ENCODE results near the gene CLDN1.

CLDN1 gene

DNA sequence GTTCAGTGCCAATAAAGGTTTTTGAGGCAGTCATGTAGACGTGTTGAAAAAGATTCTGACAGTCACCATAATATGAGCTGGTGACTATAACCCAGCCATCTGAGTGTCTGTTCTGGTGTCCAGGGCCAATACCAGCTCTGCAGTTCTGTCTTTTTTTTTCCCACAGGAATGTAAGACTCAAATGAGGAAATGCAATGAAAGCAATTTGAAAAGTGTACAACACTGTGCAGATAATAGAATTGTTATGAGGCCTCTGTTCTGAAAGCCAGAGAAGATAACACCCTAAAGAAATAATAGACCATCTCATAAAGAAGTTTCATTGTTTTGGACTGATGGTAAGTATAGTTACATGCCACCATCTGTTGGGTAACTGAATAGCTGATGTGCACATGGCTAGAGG is 57.1 kb downstream of the CLDN1 start:
- TF ChIP-seq, protein P1, sequence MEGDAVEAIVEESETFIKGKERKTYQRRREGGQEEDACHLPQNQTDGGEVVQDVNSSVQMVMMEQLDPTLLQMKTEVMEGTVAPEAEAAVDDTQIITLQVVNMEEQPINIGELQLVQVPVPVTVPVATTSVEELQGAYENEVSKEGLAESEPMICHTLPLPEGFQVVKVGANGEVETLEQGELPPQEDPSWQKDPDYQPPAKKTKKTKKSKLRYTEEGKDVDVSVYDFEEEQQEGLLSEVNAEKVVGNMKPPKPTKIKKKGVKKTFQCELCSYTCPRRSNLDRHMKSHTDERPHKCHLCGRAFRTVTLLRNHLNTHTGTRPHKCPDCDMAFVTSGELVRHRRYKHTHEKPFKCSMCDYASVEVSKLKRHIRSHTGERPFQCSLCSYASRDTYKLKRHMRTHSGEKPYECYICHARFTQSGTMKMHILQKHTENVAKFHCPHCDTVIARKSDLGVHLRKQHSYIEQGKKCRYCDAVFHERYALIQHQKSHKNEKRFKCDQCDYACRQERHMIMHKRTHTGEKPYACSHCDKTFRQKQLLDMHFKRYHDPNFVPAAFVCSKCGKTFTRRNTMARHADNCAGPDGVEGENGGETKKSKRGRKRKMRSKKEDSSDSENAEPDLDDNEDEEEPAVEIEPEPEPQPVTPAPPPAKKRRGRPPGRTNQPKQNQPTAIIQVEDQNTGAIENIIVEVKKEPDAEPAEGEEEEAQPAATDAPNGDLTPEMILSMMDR (IDR thresholded peaks at IDR 0.05; ENCODE audit: low read depth, low read length), result no peak
- TF ChIP-seq MYC (IDR thresholded peaks at IDR 0.05; ENCODE audit: low read depth, low read length), result no peak
- TF ChIP-seq POLR2A (IDR thresholded peaks at IDR 0.05; ENCODE audit: extremely low read depth, insufficient read length), result no peak
- TF ChIP-seq, protein P2, sequence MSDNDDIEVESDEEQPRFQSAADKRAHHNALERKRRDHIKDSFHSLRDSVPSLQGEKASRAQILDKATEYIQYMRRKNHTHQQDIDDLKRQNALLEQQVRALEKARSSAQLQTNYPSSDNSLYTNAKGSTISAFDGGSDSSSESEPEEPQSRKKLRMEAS (IDR thresholded peaks at IDR 0.05; ENCODE audit: low read depth, low read length), result no peak
- DNase-seq (ENCODE audit: low read depth), result no peak
- H3K4me3 ChIP-seq (ENCODE audit: low read depth, low read length), result no peak overlapping the region

DNA sequence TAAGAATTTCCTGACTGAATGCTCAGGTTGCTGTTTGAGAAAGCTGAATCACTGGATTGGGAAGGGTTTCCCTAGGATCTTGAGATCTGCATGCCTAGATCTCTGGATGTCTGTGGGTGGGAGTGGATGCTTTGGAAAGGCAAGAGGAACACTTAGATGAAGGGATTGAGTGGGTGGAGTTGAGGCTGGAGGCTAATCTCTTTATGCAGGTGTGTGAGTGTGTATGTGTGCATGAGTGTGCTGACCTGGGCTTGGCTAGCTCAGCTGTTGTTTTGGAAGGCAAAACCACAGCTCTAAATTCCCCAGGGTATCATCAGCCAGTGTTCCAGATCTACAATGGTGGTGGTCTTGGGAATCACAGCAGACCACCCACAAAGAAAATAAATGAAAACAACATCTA is 60.5 kb downstream of the CLDN1 start:
- no peak overlapping the region for H3K4me3 ChIP-seq (ENCODE audit: low read depth, low read length)
- TF ChIP-seq MYC (IDR thresholded peaks at IDR 0.05; ENCODE audit: low read depth, low read length) (no peak), POLR2A (IDR thresholded peaks at IDR 0.05; ENCODE audit: extremely low read depth, insufficient read length) (no peak)
- TF ChIP-seq, protein P2 (IDR thresholded peaks at IDR 0.05; ENCODE audit: low read depth, low read length), result no peak
- TF ChIP-seq, protein P1 (IDR thresholded peaks at IDR 0.05; ENCODE audit: low read depth, low read length), result no peak
- no peak for DNase-seq (ENCODE audit: low read depth)

DNA sequence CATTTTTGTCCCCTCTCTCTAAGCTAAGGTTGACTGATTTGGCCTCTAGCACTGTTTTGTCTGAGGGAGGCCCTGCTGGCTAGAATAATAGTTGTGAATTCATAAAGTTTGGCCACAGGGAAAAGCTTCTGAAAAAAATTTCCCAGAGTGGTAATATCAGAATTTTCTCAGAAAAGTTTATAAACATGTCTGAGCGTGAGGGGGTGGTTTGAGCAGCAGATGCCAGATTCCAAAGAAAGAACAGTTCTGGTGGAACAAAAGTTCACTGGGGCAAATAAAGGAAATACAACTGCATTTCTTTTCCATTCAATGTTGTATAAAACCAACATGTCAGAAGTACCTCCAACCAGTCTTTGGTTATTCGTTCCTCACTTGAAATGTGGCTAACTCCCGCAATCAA is 61.2 kb downstream of the CLDN1 start:
- H3K4me3 ChIP-seq (ENCODE audit: low read depth, low read length), result no peak overlapping the region
- no peak for DNase-seq (ENCODE audit: low read depth)
- no peak for TF ChIP-seq POLR2A (IDR thresholded peaks at IDR 0.05; ENCODE audit: extremely low read depth, insufficient read length)
- TF ChIP-seq, protein P1 (IDR thresholded peaks at IDR 0.05; ENCODE audit: low read depth, low read length), result no peak

- no peak for DNase-seq (ENCODE audit: low read depth)
Observed at GRCh38 chr3:190260301-190260700, 61.9 kb downstream of the CLDN1 start.

GRCh38 chr3:190258634-190259033 is 63.6 kb downstream of the CLDN1 start:
- no peak overlapping the region for H3K4me3 ChIP-seq (ENCODE audit: low read depth, low read length)
- TF ChIP-seq, protein P2 (IDR thresholded peaks at IDR 0.05; ENCODE audit: low read depth, low read length), result no peak
- TF ChIP-seq MYC (IDR thresholded peaks at IDR 0.05; ENCODE audit: low read depth, low read length) (no peak), POLR2A (IDR thresholded peaks at IDR 0.05; ENCODE audit: extremely low read depth, insufficient read length) (no peak)
- TF ChIP-seq, protein P1 (IDR thresholded peaks at IDR 0.05; ENCODE audit: low read depth, low read length), result no peak

More at GRCh38 chr3:190260301-190260700, 61.9 kb downstream of the CLDN1 start:
- TF ChIP-seq MYC (IDR thresholded peaks at IDR 0.05; ENCODE audit: low read depth, low read length) (no peak), POLR2A (IDR thresholded peaks at IDR 0.05; ENCODE audit: extremely low read depth, insufficient read length) (no peak)
- TF ChIP-seq, protein P2 (IDR thresholded peaks at IDR 0.05; ENCODE audit: low read depth, low read length), result no peak
- TF ChIP-seq, protein P1 (IDR thresholded peaks at IDR 0.05; ENCODE audit: low read depth, low read length), result no peak
- no peak overlapping the region for H3K4me3 ChIP-seq (ENCODE audit: low read depth, low read length)

More at GRCh38 chr3:190258634-190259033, 63.6 kb downstream of the CLDN1 start:
- no peak for DNase-seq (ENCODE audit: low read depth)
